Right lobe of liver (tissue), 4 donors: Measurements from ENCODE around the gene RASA2.

Experiments used
- CTCF ChIP-seq, 4 donors: fragments of 200-600 bp in 3 of 4; fragments of 450-650 bp in 1 of 4; IDR thresholded peaks; one replicate each; pipeline versions ENCODE4 v1.5.1 to v1.8.0; 2016 to 2022; ENCODE audit warnings: antibody characterized with exemption in 4 of 4, mild to moderate bottlenecking in 2 of 4
- POLR2A ChIP-seq: fragments of 450-650 bp; IDR thresholded peaks from one replicate; pipeline ENCODE4 v1.6.1; 2017; ENCODE audit warnings: antibody characterized with exemption, mild to moderate bottlenecking
- donor health status: DM: no; HTN: no; CAD: no.
- donor health status: DM: no; HTN: no; CAD: no.
- donor health status: DM: no; HTN: yes; CAD: no.

DNA sequence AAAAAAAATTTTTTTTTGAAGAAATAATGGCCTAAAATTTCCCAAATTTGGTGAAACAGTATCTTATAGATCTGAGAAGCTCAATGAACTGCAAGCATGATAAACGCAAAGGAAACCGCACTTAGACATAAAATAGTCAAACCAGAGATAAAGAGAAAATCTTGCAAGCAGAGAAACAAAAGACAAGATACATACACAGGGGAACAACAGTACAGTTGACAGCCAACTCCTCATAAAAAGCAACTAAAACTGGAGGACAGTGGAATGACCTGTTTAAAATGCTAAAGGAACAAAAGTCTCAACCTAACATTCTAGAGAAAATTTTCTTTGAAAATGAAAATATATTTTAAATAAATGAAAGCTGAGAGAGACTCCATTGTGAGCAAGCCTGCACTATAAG lies 107.5 kb downstream of the RASA2 start:
- TF ChIP-seq POLR2A (no peak), CTCF (IDR thresholded peaks at IDR 0.05) (no peak)
